Uterus (tissue), 4 donors: ENCODE data around the gene NACC2. TPM values are rescaled to one million over a fixed set of nuclear protein-coding genes. Genes with fewer than 3 reads are reported as not detected.

Experiments
- DNase-seq, 2 donors: peaks; one replicate each; pipeline ENCODE4 v3.0.0-alpha.2; 2019 to 2020
- H3K27ac ChIP-seq, 2 donors: fragments of 200-600 bp; sonication (generic); 1 replicate in 1 of 2; 2 replicates in 1 of 2; pipeline ENCODE4 v1.5.1; 2016 to 2018
- H3K27me3 ChIP-seq, 2 donors: fragments of 200-600 bp; sonication (generic); one replicate each; pipeline ENCODE4 v1.5.1; 2018 to 2019; ENCODE audit warnings: control low read depth in 1 of 2
- H3K36me3 ChIP-seq, 2 donors: fragments of 200-600 bp; sonication (generic); one replicate each; pipeline ENCODE4 v1.5.1; 2019; ENCODE audit warnings: control low read depth in 1 of 2
- H3K4me1 ChIP-seq, 2 donors: fragments of 200-600 bp; sonication (generic); one replicate each; pipeline ENCODE4 v1.5.1; 2018 to 2019; ENCODE audit warnings: control low read depth in 1 of 2
- H3K4me3 ChIP-seq, 2 donors: fragments of 200-600 bp; sonication (generic); 1 replicate in 1 of 2; 2 replicates in 1 of 2; pipeline ENCODE4 v1.5.1; 2018 to 2019; ENCODE audit warnings: mild to moderate bottlenecking in 1 of 2
- H3K9me3 ChIP-seq, 2 donors: fragments of 200-600 bp; sonication (generic); one replicate each; pipeline ENCODE4 v1.5.1; 2019; ENCODE audit warnings: control low read depth in 1 of 2
- CTCF ChIP-seq, 4 experiments: fragments of 200-600 bp in 2 of 4; fragments of 450-650 bp in 2 of 4; sonication (generic) in 2 of 4; IDR thresholded peaks; one replicate each; pipeline ENCODE4 v1.5.1; 2016 to 2019; ENCODE audit warnings: antibody characterized with exemption in 4 of 4, mild to moderate bottlenecking in 2 of 4, moderate library complexity in 1 of 4
- POLR2A ChIP-seq, 2 donors: fragments of 450-650 bp; IDR thresholded peaks; one replicate each; pipeline ENCODE4 v1.6.1; 2016; ENCODE audit warnings: antibody characterized with exemption in 2 of 2, mild to moderate bottlenecking in 1 of 2, moderate library complexity in 1 of 2
- intact Hi-C: fragments of 100-400 bp; cut with DNase I; formaldehyde crosslinking; loops from one replicate; pipeline ENCODE4 v1.15.1; 2023; ENCODE audit warnings: low total_unique reads
- total RNA-seq, 4 donors: library from RNA; depleted of rRNA in 3 of 4; stranded (reverse); fragments of >200 nt in 3 of 4; gene quantifications; one replicate each; pipeline versions ENCODE4 v1.1.0 to v1.2.4, GENCODE V29; 2014 to 2023
- donor health status: DM: yes; HTN: yes; CAD: no.

NACC2 gene
- total RNA-seq, 4 donors from 2014 or later, result 8.2 to 57.5 (median 19.1) TPM

DNA sequence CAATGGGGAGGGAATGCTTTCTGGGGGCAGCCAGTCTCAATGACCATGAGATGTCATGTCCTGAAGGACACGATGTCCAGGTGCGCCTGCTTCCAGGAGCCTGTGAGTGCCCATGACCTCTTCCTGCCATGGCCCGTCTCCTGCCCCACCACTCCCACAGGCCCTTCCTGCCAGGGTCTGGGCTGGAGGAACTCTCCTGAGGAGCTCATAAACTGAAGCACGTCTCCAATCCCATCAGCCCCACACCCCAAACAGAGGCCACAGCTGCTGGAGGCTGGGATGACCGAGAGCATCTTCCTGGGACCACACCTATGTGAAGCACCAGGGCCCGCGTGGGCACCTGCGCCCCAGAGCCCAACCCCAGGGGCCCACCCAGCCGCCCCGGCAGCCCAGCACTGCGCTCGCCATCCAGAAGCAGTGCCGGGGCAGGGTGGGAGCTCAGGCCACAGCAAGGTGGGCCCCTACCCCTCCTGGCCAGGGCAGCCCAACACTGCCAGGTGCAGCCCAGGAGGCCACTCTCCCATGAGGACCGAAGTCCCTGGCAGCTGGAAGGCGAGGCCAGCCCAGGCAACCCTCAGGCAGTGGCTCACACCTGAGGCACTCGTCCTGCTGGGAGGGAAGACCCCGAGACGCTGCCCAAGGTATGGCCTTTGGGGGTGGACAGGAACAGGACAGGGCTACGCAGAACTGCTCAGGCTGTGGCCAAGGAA is 80.0 kb downstream of the NACC2 start:
- TF ChIP-seq POLR2A (IDR thresholded peaks at IDR 0.05) (no peak), CTCF (IDR thresholded peaks at IDR 0.05) (no peak)
- no peak overlapping the region for H3K27ac ChIP-seq
- no peaks in the 10 kb centered on the region for H3K36me3 ChIP-seq
- H3K4me1 ChIP-seq, result no peaks in the 10 kb centered on the region
- H3K9me3 ChIP-seq, result no peaks in the 10 kb centered on the region
- H3K27me3 ChIP-seq, result no peaks in the 10 kb centered on the region
- peak in 1 of 2 donors; percentile 12 for DNase-seq
- intact Hi-C loops, result no loop called here
- H3K4me3 ChIP-seq, result no peak overlapping the region

- Histone ChIP-seq H3K27me3 (no peaks in the 10 kb centered on the region), H3K36me3 (no peaks in the 10 kb centered on the region), H3K27ac (no peak overlapping the region), H3K4me3 (no peak overlapping the region), H3K4me1 (no peaks in the 10 kb centered on the region), H3K9me3 (no peaks in the 10 kb centered on the region)
- intact Hi-C loops, result no loop called here
- TF ChIP-seq POLR2A (IDR thresholded peaks at IDR 0.05) (no peak), CTCF (IDR thresholded peaks at IDR 0.05) (no peak)
- DNase-seq, result peak in 1 of 2 donors; percentile 14
Measured at GRCh38 chr9:136014147-136014923, 80.8 kb downstream of the NACC2 start.

DNA sequence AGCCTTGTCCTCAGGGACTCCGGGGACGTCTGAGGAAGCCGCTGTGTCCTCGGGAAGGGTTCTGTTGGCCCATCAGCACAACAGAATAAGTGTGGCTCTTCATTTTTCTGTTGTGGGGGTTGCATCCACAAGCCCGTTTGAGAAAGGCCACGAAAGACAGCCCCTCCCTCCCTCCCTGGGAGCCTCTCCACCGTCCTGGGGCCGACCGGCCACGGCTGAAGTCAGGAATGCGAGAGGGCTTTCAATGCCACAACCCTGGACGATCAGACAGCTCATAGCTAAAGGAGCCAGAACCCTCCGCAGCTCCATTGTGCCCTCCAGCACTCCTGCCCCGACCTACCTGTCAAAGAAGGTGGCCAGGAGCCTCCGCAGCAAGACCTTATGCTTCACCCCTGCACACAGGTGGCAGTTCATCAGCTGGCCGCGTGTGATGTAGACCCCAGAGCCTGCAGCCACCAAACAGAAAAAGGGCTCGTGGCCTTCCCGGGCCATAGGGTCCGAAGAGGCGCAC is 81.5 kb downstream of the NACC2 start:
- Histone ChIP-seq H3K36me3 (no peaks in the 10 kb centered on the region), H3K27me3 (no peaks in the 10 kb centered on the region), H3K4me3 (no peak overlapping the region), H3K4me1 (no peaks in the 10 kb centered on the region), H3K9me3 (no peaks in the 10 kb centered on the region), H3K27ac (peak overlapping the region; percentile 8 to 63)
- DNase-seq, result no peak
- TF ChIP-seq CTCF (IDR thresholded peaks at IDR 0.05), result no peak
- no peak for TF ChIP-seq POLR2A (IDR thresholded peaks at IDR 0.05)
- intact Hi-C loops, result no loop called here

DNA sequence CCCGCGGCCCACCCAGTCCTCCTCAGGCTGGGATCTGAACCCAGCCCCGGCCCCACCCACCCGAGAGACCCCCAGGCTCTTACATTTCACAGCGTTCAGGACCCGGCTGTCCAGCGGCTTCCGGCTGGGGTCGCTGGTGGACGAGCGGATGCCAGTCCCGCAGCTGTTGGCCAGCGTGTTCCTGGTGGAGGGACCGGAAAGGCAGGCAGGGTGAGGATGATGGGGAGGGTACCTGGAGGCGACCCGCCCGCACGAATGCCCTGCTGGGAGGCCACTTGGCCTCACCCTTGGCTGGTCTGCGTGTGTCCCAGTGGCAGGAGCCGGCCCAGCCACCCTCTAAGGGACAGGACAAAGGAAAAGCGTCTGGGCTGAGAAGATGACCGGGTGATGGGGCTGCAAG is 82.0 kb downstream of the NACC2 start:
- no peak overlapping the region for H3K4me3 ChIP-seq
- TF ChIP-seq POLR2A (IDR thresholded peaks at IDR 0.05) (no peak), CTCF (IDR thresholded peaks at IDR 0.05) (no peak)
- no peaks in the 10 kb centered on the region for H3K36me3 ChIP-seq
- peak in 1 of 2 donors; percentile 15 for DNase-seq
- H3K27ac ChIP-seq, result peak overlapping the region; percentile 63 to 65
- no peaks in the 10 kb centered on the region for H3K27me3 ChIP-seq
- no peaks in the 10 kb centered on the region for H3K4me1 ChIP-seq
- no peaks in the 10 kb centered on the region for H3K9me3 ChIP-seq
- intact Hi-C loops, result no loop called here

DNA sequence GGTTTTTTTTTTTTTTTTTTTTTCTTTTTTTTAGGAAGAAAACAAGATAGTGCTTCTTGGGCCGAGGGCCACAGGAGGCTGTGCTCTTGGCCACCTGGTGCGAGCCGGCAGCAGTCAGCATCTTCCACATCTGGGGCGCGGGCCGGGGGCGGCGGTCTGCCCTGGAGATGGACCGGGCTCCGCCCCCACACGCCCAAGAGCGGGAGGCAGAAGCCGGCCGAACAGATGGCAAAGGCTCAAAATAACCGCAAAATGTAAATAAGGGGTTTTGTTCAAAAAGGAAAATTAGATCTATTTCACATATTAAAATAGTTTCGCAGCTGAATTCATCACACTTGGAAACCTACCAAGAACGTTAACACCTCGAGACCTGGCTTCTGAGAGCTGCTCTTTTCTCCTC is 82.4 kb downstream of the NACC2 start:
- TF ChIP-seq CTCF (IDR thresholded peaks at IDR 0.05), result no peak
- TF ChIP-seq POLR2A (IDR thresholded peaks at IDR 0.05), result no peak
- Histone ChIP-seq H3K27me3 (no peaks in the 10 kb centered on the region), H3K27ac (peak overlapping the region; percentile 63 to 65), H3K36me3 (no peaks in the 10 kb centered on the region), H3K9me3 (no peaks in the 10 kb centered on the region), H3K4me3 (peak overlapping the region in 1 of 2 donors; percentile 2), H3K4me1 (no peaks in the 10 kb centered on the region)
- peak in 1 of 2 donors; percentile 30 for DNase-seq
- intact Hi-C loops, result no loop called here
